ENCODE results near the gene CD59. TPM values are rescaled to one million over a fixed set of nuclear protein-coding genes. Genes with fewer than 3 reads are reported as not detected.

Gene CD59
- total and polyA plus RNA-seq, 10 of the 15 experiments (the other 5 are each of a cell fraction or from before 2014, with no cell fraction given) = 55.5 to 256 (median 181) TPM

- CTCF ChIA-PET = interaction anchor here (1.4 kb wide), 1 partner anchor 59 kb away, joined by 5 read pairs; no protein-coding TSS in a partner anchor
- in situ Hi-C loops (cut with MboI) = no loop called here
- POLR2A ChIA-PET = interaction anchor here (1.1 to 1.3 kb wide), 4 partner anchors 11 to 22 kb away, joined by 3 to 6 read pairs (median 4); no protein-coding TSS in a partner anchor
Observed at GRCh38 chr11:33775467-33775807, 39.2 kb upstream of the CD59 start.

More at GRCh38 chr11:33775467-33775807, 39.2 kb upstream of the CD59 start:
- H3K9ac ChIP-seq (ENCODE audit: control insufficient read depth, insufficient read depth, low read length) = no peak overlapping the region
- peak overlapping the region; percentile 76 for H3K4me3 ChIP-seq
- 12% methylated on average over 7 of the region's 7 CpGs for WGBS (ENCODE audit: insufficient coverage, insufficient replicate concordance, low lambda C conversion rate, missing lambda C conversion rate)
- ATAC-seq = no peak
- H4K20me1 ChIP-seq (ENCODE audit: control insufficient read depth, insufficient read depth) = peaks cover under 1% of the 10 kb centered on the region; the same call in 1 of the 2 replicates
- no peaks in the 10 kb centered on the region for H3K9me3 ChIP-seq (replicated peaks; ENCODE audit: control insufficient read depth, insufficient read depth, low read length)
- peaks cover 0 to 1% of the 10 kb centered on the region in 2 experiments; a peak in 1 of 4 replicates for H3K36me3 ChIP-seq (ENCODE audit: control insufficient read depth in 2 of 2, insufficient read depth in 2 of 2, low read length in 1 of 2)
- H3K4me1 ChIP-seq (ENCODE audit: control insufficient read depth, insufficient read depth, low read length) = peaks cover 21% of the 10 kb centered on the region
- H3K27ac ChIP-seq (ENCODE audit: control insufficient read depth, insufficient read depth) = no peak overlapping the region
- RAD21 ChIA-PET (ENCODE audit: unreplicated experiment) = interaction anchor here (1.1 to 1.5 kb wide), 3 partner anchors 14 to 54 kb away, joined by 3 to 5 read pairs (median 4); no protein-coding TSS in a partner anchor
- TF ChIP-seq IKZF1 (conservative IDR thresholded peaks at IDR 0.05) = 0 out of 2 replicates have a peak, but pooled peaks have one; percentile 7
- TF ChIP-seq, protein P1, sequence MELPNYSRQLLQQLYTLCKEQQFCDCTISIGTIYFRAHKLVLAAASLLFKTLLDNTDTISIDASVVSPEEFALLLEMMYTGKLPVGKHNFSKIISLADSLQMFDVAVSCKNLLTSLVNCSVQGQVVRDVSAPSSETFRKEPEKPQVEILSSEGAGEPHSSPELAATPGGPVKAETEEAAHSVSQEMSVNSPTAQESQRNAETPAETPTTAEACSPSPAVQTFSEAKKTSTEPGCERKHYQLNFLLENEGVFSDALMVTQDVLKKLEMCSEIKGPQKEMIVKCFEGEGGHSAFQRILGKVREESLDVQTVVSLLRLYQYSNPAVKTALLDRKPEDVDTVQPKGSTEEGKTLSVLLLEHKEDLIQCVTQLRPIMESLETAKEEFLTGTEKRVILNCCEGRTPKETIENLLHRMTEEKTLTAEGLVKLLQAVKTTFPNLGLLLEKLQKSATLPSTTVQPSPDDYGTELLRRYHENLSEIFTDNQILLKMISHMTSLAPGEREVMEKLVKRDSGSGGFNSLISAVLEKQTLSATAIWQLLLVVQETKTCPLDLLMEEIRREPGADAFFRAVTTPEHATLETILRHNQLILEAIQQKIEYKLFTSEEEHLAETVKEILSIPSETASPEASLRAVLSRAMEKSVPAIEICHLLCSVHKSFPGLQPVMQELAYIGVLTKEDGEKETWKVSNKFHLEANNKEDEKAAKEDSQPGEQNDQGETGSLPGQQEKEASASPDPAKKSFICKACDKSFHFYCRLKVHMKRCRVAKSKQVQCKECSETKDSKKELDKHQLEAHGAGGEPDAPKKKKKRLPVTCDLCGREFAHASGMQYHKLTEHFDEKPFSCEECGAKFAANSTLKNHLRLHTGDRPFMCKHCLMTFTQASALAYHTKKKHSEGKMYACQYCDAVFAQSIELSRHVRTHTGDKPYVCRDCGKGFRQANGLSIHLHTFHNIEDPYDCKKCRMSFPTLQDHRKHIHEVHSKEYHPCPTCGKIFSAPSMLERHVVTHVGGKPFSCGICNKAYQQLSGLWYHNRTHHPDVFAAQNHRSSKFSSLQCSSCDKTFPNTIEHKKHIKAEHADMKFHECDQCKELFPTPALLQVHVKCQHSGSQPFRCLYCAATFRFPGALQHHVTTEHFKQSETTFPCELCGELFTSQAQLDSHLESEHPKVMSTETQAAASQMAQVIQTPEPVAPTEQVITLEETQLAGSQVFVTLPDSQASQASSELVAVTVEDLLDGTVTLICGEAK (IDR thresholded peaks at IDR 0.05; ENCODE audit: borderline replicate concordance) = no peak
- intact Hi-C loops (cut with micrococcal nuclease; ENCODE audit: unreplicated experiment) = loop anchor here (10.0 kb wide), 1 partner anchor 459 kb away; no protein-coding TSS in a partner anchor
- SMC1A ChIA-PET (ENCODE audit: uncharacterized antibody, unreplicated experiment) = interaction anchor here (0.6 to 2.4 kb wide), 7 partner anchors 14 to 65 kb away, joined by 3 to 8 read pairs (median 4); no protein-coding TSS in a partner anchor
- H3K4me2 ChIP-seq (ENCODE audit: control insufficient read depth, insufficient read depth) = peak overlapping the region; percentile 97
- DNase-seq (ENCODE audit: low read depth, low spot score) = no peak
- FAIRE-seq = no peak
- H2AFZ ChIP-seq (ENCODE audit: control insufficient read depth, low read depth, low read length) = no peak overlapping the region; the same call in 1 of the 2 replicates
- no TSS peak for BruUV-seq (replicated peaks)
- no peaks in the 10 kb centered on the region for H3K27me3 ChIP-seq (replicated peaks in 1 of 2; ENCODE audit: control insufficient read depth in 2 of 2, insufficient read depth in 2 of 2, low read length in 1 of 2)
- peaks cover 3% of the 10 kb centered on the region for H3K79me2 ChIP-seq (ENCODE audit: control insufficient read depth, insufficient read depth, low read length)
